Measurements from ENCODE around the gene THBS2.

DNA sequence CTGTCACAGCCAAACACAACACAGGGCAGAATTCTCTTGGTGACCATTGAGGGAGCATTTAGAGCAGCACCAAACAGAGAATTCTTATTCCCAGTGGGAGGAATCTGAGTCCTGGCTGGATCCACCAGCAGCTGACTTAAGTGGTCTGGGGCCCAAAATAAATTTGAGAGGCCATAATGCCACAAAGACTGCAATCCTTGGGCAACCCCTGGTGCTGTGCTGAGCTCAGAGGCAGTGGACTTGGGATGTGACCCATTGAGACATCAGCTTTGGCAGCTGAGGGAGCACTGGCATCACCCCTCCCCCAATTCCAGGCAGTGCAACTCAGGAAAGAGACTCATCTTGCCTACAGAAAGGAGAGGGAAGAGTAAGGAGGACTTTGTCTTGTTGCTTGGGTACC is 48.6 kb upstream of the THBS2 start:
- TF ChIP-seq PPARA (CRISPR knock-in tag; IDR thresholded peaks at IDR 0.05; ENCODE audit: borderline replicate concordance), result no peak
- TF ChIP-seq ZC3H10 (CRISPR knock-in tag; IDR thresholded peaks at IDR 0.05), result no peak
- TF ChIP-seq CSDC2 (CRISPR knock-in tag; IDR thresholded peaks at IDR 0.05), result no peak
